Endothelial cell (in vitro differentiated cells): Measurements from ENCODE around the gene HADH. TPM values are rescaled to one million over a fixed set of nuclear protein-coding genes. Genes with fewer than 3 reads are reported as not detected.

Source experiments
- DNase-seq: peaks from one replicate; pipeline ENCODE4 v3.0.0; 2021; ENCODE audit warnings: low spot score
- H3K27ac Mint-ChIP-seq: one replicate; pipeline ENCODE4 v1.8.0; 2021; ENCODE audit warnings: mixed read lengths, inconsistent platforms; ENCODE audit not compliant: unreplicated experiment
- H3K27me3 Mint-ChIP-seq: one replicate; pipeline ENCODE4 v1.8.0; 2021; ENCODE audit warnings: mild to moderate bottlenecking, moderate library complexity, mixed read lengths, inconsistent platforms; ENCODE audit not compliant: unreplicated experiment
- H3K36me3 Mint-ChIP-seq: one replicate; pipeline ENCODE4 v1.8.0; 2021; ENCODE audit warnings: mild to moderate bottlenecking, low read depth, mixed read lengths, inconsistent platforms; ENCODE audit not compliant: unreplicated experiment
- H3K4me1 Mint-ChIP-seq: one replicate; pipeline ENCODE4 v1.8.0; 2021; ENCODE audit warnings: mild to moderate bottlenecking, mixed read lengths, inconsistent platforms; ENCODE audit not compliant: unreplicated experiment
- H3K4me3 Mint-ChIP-seq: one replicate; pipeline ENCODE4 v1.8.0; 2021; ENCODE audit warnings: mild to moderate bottlenecking, mixed read lengths, inconsistent platforms; ENCODE audit not compliant: unreplicated experiment
- H3K9me3 Mint-ChIP-seq: one replicate; pipeline ENCODE4 v1.8.0; 2021; ENCODE audit warnings: mixed read lengths, inconsistent platforms; ENCODE audit not compliant: unreplicated experiment
- total RNA-seq: library from RNA; stranded (reverse); fragmentation: NEBNext Ultra II Directional; extraction: Animal tissue kit (Norgen Biotek cat#: 25700); gene quantifications from one replicate; pipeline ENCODE4 v1.2.1, GENCODE V29; 2021; ENCODE audit not compliant: unreplicated experiment
- TF ChIP-seq, protein P1 (sequence below): fragments of 200-600 bp; sonication (generic); IDR thresholded peaks from one replicate; pipeline ENCODE4 v1.5.0; 2021; ENCODE audit warnings: antibody characterized with exemption; ENCODE audit not compliant: unreplicated experiment

HADH gene
- total RNA-seq, 1 donor from 2014 or later = 26.6 TPM

DNA sequence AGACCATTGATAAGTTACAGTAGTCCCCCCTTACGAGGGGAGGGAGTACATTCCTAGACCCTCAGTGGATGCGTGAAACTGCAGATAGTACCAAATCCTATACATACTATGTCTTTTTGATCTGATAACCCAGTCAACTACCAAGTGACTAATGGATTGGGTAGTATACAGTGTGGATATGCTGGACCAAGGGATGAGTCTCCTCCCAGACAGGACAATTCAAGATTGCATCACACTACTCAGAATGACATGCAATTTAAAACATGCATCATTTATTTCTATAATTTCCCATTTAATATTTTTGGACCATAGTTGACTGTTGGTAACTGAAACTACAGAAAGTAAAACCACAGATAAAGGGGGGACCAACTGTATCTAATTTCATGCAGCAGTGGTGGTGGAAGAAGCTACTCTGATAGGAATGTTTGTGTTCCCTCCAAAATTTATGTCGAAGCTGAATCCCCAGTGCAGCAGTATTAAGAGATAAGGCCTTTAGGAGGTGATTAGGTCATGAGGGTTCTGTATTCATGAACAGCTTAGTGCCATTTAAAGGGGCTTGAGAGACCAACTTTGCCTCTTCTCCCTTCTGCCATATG, 11.9 kb downstream of the HADH start:
- DNase-seq = no peak
- Mint-ChIP-seq H3K27ac (no peak overlapping the region), H3K36me3 (peaks cover 9% of the 10 kb centered on the region), H3K27me3 (peaks cover 5% of the 10 kb centered on the region), H3K9me3 (no peaks in the 10 kb centered on the region), H3K4me3 (no peak overlapping the region), H3K4me1 (peaks cover 4% of the 10 kb centered on the region)
- TF ChIP-seq, protein P1, sequence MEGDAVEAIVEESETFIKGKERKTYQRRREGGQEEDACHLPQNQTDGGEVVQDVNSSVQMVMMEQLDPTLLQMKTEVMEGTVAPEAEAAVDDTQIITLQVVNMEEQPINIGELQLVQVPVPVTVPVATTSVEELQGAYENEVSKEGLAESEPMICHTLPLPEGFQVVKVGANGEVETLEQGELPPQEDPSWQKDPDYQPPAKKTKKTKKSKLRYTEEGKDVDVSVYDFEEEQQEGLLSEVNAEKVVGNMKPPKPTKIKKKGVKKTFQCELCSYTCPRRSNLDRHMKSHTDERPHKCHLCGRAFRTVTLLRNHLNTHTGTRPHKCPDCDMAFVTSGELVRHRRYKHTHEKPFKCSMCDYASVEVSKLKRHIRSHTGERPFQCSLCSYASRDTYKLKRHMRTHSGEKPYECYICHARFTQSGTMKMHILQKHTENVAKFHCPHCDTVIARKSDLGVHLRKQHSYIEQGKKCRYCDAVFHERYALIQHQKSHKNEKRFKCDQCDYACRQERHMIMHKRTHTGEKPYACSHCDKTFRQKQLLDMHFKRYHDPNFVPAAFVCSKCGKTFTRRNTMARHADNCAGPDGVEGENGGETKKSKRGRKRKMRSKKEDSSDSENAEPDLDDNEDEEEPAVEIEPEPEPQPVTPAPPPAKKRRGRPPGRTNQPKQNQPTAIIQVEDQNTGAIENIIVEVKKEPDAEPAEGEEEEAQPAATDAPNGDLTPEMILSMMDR = no peak

DNA sequence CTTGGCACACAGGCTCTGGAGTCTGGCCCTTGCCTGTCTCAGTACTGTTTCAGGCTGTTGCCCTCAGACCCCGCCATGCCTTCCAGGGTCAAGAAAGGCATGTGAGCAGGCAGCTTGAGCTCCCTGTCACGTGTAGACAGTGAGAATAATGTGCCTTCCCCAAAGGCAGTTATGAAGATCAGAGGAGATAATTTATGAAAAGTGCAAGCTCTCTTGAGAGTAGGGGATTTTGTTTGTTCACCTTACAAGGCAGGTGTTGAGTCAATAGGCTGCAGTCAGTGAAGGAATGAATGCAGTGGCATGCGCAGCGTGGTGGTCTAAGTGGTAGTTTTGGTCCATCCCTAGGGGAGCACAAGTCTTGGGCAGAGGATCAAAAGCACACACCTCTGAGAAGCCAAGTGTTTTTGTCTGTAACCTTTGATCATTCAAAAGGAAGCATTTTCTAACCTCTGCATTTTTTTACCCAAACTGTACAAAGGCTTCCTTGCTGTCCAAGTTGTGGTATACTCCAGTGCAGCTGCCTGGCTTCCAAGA, 14.4 kb downstream of the HADH start:
- Mint-ChIP-seq H3K36me3 (peaks cover 9% of the 10 kb centered on the region), H3K27me3 (peaks cover 5% of the 10 kb centered on the region), H3K27ac (no peak overlapping the region), H3K4me1 (peaks cover 4% of the 10 kb centered on the region), H3K4me3 (no peak overlapping the region), H3K9me3 (no peaks in the 10 kb centered on the region)
- TF ChIP-seq, protein P1 = no peak
- no peak for DNase-seq

DNA sequence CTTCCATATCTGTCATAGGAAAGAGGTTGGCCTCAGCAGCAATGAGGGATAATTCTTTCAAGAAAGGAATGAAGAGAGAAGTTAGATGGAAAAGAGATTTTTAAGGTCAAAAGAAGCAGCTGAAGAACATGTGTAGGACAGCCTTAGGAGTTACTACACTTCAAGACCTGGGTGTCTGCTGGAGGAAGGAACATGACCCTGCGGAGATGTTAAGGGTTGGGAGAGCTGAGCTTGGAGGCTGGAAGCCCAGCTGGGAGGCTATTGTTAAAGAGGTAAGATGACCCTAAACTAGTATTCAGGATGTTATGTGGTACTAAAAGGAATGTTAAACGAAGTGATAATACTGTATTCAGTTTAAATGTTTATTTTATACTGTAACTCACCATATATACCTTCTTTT, 15.0 kb downstream of the HADH start:
- peaks cover 5% of the 10 kb centered on the region for H3K27me3 Mint-ChIP-seq
- peaks cover 4% of the 10 kb centered on the region for H3K4me1 Mint-ChIP-seq
- H3K9me3 Mint-ChIP-seq = no peaks in the 10 kb centered on the region
- peaks cover 9% of the 10 kb centered on the region for H3K36me3 Mint-ChIP-seq
- H3K27ac Mint-ChIP-seq = no peak overlapping the region
- H3K4me3 Mint-ChIP-seq = no peak overlapping the region
- TF ChIP-seq, protein P1 = no peak
- DNase-seq = no peak

DNA sequence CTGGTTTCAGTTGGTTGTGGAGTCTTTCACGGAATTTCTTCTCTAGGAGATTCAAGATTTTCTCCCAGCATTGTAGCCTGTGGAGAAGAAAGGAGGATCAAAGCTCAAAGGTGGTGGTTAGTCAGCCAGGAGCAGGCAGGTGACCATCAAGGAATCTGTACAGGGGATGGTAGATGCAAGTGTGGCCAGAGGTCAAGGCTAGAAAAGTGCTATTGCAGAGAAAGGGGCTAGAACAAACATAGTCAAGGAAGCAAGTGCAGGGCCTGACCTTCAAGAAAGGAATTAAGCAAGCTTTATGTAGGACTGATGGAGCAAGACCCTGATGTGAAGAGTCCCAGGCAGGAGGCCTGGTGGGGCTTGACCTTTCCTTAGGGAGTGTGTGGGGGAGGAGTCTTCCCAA, 16.1 kb downstream of the HADH start:
- Mint-ChIP-seq H3K27ac (no peak overlapping the region), H3K9me3 (no peaks in the 10 kb centered on the region), H3K4me1 (peaks cover 4% of the 10 kb centered on the region), H3K4me3 (no peak overlapping the region), H3K36me3 (peaks cover 14% of the 10 kb centered on the region), H3K27me3 (peaks cover 5% of the 10 kb centered on the region)
- TF ChIP-seq, protein P1 = no peak
- no peak for DNase-seq

DNA sequence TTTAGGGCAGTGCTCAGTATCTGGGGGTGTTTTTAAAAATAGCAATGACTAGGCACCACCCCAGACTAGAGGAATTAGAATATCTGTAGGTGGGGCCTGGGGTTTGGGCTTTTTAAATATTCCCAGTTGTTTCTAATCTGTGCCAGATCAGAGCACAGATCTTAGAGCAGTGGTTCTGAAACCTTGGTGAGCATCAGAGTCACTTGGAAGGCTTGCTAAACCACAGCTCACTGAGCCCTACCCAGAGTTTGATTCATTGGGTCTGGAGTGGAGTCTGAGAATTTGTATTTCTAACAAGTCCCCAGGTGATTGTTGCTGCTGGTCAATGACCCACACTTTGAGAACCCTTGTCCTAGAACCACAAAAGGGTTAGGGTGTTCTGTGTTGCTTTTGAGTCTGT, 16.7 kb downstream of the HADH start:
- Mint-ChIP-seq H3K4me3 (no peak overlapping the region), H3K9me3 (no peaks in the 10 kb centered on the region), H3K27me3 (peaks cover 5% of the 10 kb centered on the region), H3K36me3 (peaks cover 18% of the 10 kb centered on the region), H3K4me1 (peaks cover 4% of the 10 kb centered on the region), H3K27ac (no peak overlapping the region)
- TF ChIP-seq, protein P1 = no peak
- DNase-seq = no peak
